ENCODE measurements around the gene PLA2G4D. TPM values are rescaled to one million over a fixed set of nuclear protein-coding genes. Genes with fewer than 3 reads are reported as not detected.
A peak's percentile ranks its signal among the peaks of the same experiment; 100 is the strongest.

Gene PLA2G4D
- total RNA-seq, 2 donors from 2014 or later: not detected

DNA sequence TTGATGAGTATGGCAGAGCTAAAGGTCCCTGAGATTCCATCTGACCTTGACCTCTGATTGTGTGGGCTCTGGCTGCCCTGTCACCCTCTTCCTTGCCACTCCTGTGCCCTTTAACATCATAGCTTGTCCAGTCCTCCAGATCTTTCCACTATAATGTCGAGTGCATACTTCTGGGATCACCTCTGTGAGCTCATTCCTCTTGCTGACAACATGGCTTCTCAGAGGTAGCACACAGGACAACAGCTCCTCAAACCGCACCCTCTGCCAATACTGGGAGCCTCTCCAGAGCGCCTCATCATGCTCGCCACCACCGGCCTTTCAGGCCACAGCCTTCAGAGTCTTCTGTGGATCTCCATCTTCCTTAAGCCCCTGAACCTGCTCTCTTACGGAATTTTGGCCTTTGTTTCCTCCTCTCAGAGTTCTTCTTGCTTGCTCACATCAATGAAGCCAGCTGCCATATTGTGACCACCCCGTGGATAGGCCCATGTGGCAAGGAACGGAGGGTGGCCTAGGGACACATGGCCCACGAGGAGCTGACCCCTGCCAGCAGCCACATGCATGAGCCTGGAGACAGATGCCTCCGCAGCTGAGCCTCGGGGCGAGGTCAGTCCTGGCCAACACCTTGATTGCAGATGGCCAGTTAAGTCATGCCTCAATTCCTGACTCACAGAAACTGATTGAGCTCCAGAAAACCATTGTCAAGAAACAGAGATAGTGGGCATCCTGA, 31.1 kb downstream of the PLA2G4D start:
- intact Hi-C loops (cut with DNase I): no loop called here
- no peak for DNase-seq
- no peak for ATAC-seq

- intact Hi-C loops (cut with DNase I): no loop called here
- DNase-seq (no peak), ATAC-seq (no peak)
Measured at GRCh38 chr15:42062284-42062806, 32.0 kb downstream of the PLA2G4D start.

DNA sequence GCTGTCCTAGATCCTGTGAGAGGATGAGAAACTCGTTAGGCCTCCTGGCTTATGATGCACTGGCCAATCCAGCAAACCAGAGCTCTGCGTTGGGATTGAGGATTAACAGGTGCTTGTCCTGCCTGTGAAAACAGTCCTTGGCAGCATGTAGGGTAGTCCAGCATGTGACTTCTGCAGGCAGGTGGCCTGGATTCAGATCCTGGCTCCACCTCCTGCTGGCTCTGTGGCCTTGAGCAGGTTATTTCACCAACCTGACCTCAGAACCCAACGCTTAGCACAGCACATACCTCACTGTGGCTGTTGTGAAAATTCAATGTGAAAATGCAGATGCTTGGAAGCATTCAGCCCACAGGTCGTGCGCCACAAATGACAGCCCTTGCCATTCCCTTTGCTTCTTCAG, 33.6 kb downstream of the PLA2G4D start:
- intact Hi-C loops (cut with DNase I): no loop called here
- no peak for DNase-seq
- ATAC-seq: no peak

GRCh38 chr15:42060477-42060763, 33.9 kb downstream of the PLA2G4D start:
- DNase-seq (no peak), ATAC-seq (no peak)
- intact Hi-C loops (cut with DNase I): no loop called here

GRCh38 chr15:42059661-42060476, 34.5 kb downstream of the PLA2G4D start:
- DNase-seq (peak; percentile 59), ATAC-seq (no peak)
- intact Hi-C loops (cut with DNase I): loop anchor here in 1 of 2 donors (2.0 kb wide), 1 partner anchor 69 kb away; no protein-coding TSS in a partner anchor

DNA sequence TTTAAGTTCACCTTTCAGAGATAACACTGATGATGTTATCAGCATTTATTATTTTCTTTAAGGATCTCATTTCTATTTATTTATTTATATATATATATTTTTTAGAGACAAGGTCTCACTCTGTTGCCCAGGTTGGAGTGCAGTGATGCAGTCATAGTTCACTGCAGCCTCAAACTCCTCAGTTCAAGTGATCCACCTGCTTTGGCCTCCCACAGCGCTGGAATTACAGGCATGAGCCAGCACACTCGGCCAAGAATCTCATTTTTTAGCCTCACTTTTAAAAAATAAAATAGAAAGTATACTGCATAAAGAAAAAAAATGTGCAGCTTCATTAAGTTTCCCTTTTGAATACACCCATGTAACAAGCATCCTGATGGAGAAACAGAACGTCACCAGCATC, 35.6 kb downstream of the PLA2G4D start:
- ATAC-seq: no peak
- DNase-seq: no peak
- intact Hi-C loops (cut with DNase I): loop anchor here in 1 of 2 donors (2.0 kb wide), 1 partner anchor 68 kb away; no protein-coding TSS in a partner anchor

DNA sequence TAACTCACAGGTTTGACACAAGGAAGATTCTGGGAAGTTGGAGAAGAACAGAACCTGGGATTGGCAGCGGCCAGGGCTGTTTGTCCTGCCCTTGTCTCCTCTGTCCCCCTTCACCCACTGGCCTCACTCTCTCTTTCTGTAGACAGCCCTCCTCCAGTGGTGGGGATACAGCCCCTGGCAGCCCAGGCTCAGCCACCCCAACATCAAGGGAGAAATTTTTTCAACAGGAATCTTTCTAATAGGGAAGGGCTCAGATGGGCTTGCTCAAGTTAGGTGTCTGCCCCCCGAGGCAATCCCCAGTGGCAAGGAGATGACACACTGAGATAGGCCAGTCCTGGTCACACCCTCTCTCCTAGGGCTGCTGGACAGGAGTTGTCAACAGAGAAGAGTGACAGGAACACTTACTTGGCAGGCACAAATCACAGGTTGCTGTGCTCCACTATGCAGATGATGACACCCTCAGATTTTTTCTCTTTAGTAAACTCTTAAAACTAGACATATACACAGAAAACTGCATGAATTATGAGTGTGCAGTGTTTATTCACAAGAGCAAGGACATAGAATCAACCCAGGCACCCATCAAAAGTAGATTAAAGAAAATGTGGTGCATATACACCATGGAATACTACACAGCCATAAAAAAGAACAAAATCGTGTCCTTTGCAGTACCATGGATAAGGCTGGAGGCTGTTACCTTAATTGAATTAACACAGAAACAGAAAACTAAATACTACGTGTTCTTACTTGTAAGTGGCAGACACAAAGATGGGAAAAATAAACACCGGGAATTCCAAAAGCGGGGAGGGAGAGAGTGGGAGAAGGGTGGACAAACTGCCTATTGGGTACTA, 36.3 kb downstream of the PLA2G4D start:
- intact Hi-C loops (cut with DNase I): loop anchor here (1.0 to 2.0 kb wide), 2 partner anchors 67 to 69 kb away; no protein-coding TSS in a partner anchor
- peak in 1 of 2 donors; percentile 18 for ATAC-seq
- no peak for DNase-seq

- ATAC-seq: peak; percentile 91 to 93
- intact Hi-C loops (cut with DNase I): loop anchor here in 1 of 2 donors (1.0 kb wide), 1 partner anchor 68 kb away; no protein-coding TSS in a partner anchor
- peak; percentile 85 for DNase-seq
Measured at GRCh38 chr15:42056934-42057798, 37.2 kb downstream of the PLA2G4D start.

GRCh38 chr15:42053914-42054313, 40.4 kb downstream of the PLA2G4D start:
- no peak for ATAC-seq
- no peak for DNase-seq
- intact Hi-C loops (cut with DNase I): loop anchor here in 1 of 2 donors (5.0 kb wide), 1 partner anchor 37 kb away; no protein-coding TSS in a partner anchor

- DNase-seq: no peak
- intact Hi-C loops (cut with DNase I): loop anchor here in 1 of 2 donors (5.0 kb wide), 1 partner anchor 36 kb away; no protein-coding TSS in a partner anchor
- ATAC-seq: peak in 1 of 2 donors; percentile 22
Measured at GRCh38 chr15:42053010-42053409, 41.4 kb downstream of the PLA2G4D start.

- DNase-seq: no peak
- ATAC-seq: peak; percentile 68 to 78
- intact Hi-C loops (cut with DNase I): loop anchor here in 1 of 2 donors (5.0 kb wide), 1 partner anchor 33 kb away; no protein-coding TSS in a partner anchor
Measured at GRCh38 chr15:42050484-42051255, 43.7 kb downstream of the PLA2G4D start.

DNA sequence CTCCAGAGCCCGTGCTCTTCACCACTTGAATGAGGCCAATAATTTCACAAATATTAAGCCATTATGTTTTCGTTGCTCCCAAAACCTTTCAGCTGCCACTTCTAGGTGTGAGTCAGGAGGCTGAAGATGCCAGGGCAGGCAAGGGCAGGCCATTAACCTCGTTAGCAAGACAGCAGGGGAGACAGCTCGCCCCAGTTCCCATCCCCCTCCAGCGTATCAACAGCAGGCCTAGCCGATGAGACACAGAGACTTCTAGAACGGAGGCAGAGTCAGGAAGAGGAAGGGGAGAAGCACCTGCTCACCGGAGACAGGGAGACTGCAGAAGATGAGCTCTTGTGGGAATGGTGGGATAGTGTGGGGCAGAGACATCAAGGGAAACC, 45.6 kb downstream of the PLA2G4D start:
- no peak for ATAC-seq
- intact Hi-C loops (cut with DNase I): no loop called here
- no peak for DNase-seq

DNA sequence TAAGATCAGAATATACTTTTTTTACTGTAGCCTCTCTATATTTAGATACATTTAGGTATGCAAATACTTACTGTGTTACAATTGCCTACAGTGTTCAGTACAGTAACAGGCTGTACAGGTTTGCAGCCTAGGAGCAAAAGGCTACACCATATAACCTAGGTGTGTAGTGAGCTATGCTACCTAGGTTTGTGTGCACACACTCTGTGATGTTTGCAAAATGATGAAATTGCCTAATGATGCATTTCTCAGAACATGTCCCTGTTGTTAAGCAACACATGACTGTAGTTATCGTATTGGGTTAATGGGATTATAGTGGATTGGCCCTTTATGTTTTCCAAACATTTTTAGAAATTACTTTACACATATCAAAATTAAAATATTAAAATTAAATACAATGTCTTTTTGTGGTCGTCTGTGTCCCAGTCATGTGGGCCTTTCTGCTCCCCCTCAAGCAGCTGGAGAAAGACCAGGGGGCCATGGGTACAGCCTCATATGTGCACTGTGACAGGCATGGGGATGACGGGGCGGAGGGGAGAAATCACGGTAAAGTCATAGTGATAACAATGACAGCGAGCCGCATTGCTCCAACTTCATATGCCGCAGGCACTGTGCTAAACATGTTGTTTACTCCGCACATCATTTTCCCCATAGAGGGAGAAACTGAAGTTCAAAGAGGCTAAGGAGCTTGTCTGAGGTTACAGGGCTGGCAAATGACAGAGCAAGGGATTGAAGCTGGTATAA, 46.1 kb downstream of the PLA2G4D start:
- ATAC-seq (no peak), DNase-seq (no peak)
- intact Hi-C loops (cut with DNase I): no loop called here

- intact Hi-C loops (cut with DNase I): no loop called here
- DNase-seq (no peak), ATAC-seq (no peak)
Measured at GRCh38 chr15:42046597-42046996, 47.8 kb downstream of the PLA2G4D start.

- intact Hi-C loops (cut with DNase I): no loop called here
- no peak for DNase-seq
- ATAC-seq: peak in 1 of 2 donors; percentile 14
Measured at GRCh38 chr15:42045211-42045615, 49.1 kb downstream of the PLA2G4D start.

GRCh38 chr15:42042602-42043400, 51.6 kb downstream of the PLA2G4D start:
- intact Hi-C loops (cut with DNase I): no loop called here
- DNase-seq (no peak), ATAC-seq (no peak)

Measured in left cardiac atrium (tissue), 4 donors.